ENCODE results near the gene COL19A1.

- TF ChIP-seq CTCF (IDR thresholded peaks at IDR 0.05; ENCODE audit: insufficient read depth, low read length, poor library complexity, severe bottlenecking) = no peak
- TF ChIP-seq EZH2phosphoT487 (conservative IDR thresholded peaks at IDR 0.05; ENCODE audit: low read length) = no peak
Measured at GRCh38 chr6:69846770-69847491, 19.4 kb upstream of the COL19A1 start.

Data from SU-DHL-6 (cell line).